GM21423 (cell line): ENCODE results near the gene CYSRT1.

Source experiments
- ATAC-seq: cut with Tn5 transposase; IDR thresholded peaks from one replicate; pipeline ENCODE4 v1.9.1; 2021; ENCODE audit warnings: mild to moderate bottlenecking, moderate library complexity; ENCODE audit not compliant: unreplicated experiment

CYSRT1 gene

DNA sequence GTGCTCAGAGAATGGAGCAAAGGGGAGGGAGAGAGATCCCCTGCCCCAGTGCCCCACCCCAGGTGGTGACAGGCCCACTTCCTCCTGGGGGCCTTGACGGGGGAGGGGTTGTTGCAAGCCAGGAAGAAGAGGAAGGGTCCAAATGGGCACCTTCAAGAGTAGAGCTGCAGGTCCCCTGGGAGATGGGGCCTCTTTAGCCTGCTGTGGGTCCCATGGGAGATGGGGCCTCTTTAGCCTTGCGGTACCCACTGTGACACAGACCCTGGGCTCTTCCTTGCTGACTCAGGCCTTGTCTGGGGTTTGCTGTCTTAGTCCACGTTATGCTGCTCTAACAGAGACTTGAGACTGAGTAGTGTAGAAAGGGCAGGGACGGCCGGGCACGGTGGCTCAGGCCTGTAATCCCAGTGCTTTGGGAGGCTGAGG, 43.0 kb downstream of the CYSRT1 start:
- ATAC-seq: no peak

DNA sequence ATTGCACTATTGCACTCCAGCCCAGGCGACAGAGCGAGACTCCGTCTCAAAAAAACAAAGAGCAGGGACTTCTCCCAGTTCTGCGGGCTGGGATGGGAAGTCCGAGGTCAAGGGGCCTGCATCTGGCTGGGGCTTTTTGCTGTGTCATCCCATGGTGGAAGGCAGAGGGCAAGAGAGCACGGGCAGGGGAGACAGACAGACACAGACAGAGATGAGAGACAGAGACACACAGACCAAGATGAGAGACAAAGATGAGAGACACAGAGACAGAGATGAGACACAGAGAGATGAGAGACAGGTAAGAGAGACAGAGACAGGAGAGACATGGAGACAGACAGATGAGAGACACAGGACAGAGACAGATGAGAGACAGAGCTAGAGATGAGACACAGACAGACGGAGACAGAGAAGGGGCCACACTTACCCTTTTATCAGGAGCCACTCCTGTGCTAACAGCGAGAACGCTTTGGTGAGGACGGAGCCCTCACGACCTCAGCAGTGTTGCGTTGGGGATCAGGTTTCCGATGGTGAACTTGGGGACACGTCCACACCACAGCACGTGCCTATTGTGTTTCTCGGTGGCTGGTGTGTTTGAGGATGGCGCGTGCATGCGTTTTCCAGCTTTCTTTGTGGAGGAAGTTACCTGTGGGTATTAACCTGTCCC, 43.7 kb downstream of the CYSRT1 start:
- ATAC-seq: no peak

DNA sequence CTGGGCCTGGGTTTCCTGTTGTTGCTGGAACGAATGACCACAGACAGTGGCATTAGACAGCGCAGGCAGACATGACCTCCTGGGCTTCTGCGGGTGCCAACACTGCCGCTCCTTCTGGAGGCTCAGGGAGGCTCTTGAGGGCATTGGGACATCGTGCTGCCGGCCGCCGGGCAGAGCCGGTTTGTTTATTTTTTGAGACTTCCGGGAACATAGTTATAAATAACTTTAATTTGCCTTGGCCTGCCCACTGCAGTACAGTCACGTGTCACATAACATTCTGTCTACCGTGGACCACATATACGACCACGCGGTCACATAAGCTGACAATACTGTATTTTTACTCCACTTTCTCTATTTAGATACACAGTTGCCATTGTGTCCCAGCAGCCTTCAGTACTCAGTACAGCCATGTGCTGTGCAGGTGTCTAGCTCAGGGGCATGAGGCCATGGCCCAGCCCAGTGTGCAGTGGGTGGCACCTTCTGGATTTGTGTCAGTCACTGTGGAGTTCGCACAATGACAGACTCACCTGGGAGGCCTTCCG, 44.3 kb downstream of the CYSRT1 start:
- ATAC-seq: no peak

DNA sequence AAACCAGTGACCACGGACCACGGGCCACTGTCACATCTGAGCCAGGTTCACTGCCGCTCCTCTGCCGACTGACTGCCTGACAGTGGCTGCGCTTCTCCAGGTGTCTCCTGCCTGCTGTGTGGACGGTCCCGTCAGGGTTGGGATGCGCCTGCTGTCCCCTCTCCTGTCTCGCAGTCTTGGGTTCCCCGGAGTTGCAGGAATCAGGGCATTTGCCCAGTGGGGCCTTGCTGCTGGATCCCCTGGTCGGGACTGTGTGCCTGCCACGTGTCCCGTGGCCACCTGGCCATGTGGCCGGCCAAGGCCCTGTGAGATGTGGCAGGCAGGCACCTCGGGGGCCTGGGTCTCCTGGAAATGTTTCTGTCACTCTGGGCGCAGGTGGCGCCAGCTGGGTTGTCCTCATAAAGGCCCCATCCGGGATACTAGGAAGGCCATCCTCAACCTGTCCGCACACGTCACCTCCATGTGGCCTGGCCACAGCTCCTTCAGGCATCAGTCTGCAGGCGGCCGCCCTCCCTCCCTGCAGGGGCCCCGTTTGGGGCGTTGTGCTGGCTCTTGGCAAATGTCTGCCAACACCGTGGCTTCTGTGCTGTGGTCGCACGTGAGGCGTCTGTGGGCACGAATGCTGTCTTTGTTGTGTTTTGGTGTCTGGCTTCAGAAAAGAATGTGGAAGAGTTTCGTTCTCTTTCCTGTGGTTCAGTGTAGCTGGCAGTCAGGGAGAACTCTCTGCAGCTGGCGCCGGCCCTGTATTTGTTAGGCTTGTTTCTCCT, 46.1 kb downstream of the CYSRT1 start:
- no peak for ATAC-seq

DNA sequence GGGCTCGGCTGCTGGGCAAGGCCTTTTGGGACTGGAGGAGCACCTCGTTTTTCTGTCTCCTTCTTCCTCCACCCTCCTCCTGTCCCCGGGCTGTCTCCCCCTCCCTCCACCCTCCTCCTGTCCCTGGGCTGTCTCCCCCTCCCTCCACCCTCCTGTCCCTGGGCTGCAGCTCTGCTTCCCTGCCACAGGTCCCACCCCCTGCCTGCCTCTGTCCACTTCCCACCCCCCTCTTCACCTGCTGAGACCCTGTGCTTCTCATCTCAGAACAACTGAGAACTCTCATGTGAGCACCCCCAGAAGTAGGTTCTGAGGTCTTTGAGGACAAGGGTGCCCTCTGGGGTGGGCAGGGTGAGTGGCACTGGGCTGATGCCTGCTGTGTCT, 46.7 kb downstream of the CYSRT1 start:
- ATAC-seq: no peak

DNA sequence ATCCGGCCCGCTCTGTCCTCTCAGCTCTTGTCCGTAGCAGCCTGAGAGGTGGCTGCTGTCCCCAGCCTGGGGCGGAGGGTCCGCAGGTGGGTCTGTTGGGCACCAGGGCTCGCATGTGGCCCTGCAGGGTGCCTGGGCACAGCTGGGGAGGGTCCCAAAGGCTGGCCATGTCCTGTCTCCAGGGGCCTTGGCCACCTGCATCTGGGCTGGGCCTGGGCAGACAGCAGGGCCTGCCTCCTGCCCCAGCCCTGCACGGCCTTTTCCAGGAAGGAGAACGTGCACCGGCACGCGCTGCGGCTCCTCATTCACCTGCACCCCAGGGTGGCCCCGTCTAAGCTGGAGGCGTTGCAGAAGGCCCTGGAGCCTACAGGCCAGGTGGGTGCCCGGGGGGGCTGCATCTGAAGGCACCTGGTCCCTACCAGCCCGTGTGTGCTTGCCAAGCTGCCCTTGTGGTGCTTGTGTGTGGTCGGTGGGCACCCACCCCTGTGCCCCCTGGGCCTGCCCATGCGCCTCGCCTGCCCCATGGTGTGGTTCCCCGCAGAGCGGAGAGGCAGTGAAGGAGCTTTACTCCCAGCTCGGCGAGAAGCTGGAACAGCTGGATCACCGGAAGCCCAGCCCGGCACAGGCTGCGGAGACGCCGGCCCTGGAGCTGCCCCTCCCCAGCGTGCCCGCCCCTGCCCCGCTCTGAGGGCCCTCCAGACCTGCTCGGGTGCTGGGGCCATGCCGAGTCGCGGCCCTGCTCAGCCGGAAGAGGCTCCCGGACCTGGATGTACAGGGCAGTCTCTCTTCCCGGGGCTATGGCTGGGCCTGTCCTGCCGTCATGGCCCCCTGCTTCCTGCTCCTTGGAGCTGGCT, 47.5 kb downstream of the CYSRT1 start:
- ATAC-seq: no peak

DNA sequence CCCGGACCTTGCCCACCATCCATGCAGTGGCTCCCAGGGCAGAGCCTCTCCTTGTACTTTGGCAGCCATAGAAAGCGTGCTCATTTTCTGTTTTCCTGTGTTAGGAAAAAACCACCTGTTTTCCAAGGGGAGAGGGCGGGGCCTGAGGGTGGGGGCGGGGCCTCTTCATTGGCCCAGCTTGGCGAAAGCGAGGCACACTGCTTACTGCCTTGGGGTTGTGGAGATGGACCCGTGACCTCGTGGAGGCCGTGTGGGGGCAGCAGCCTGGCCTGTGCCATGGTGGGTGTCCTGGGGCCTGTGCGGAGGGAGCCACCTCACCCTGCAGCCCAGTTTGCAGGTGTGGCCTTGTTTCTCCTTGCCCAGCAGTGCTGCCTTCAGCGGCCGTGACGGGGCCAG, 48.1 kb downstream of the CYSRT1 start:
- ATAC-seq: no peak

DNA sequence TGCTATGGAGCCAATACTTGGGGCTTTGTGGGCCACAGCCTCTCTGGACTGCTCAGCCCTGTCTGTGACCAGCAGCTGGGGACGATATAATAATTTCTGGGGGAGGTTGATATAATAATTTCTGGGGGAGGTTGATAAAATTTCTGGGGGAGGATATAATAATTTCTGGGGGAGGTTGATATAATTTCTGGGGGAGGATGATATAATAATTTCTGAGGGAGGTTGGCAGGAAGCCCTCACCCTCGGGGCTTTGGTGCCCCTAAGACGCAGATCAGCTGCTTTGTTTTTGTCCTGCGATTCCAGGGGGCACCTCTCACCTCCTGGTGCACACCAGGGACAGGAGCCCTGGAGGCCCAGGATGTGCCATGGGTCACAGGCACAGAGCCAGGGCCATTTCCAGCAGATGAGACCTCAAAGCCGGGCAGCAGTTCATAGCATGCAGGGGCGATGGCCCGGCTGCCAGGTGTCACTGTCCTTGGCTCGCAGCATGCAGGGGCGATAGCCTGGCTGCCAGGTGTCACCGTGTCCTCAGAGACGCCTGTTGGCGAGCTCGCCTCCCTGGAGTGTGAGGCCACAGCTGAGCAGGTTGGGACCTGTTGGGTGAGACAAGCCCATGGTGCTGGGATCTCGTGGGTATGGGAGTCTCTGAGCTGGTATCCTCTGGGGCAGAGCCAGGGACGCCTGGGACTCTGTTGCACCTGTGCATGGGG, 48.8 kb downstream of the CYSRT1 start:
- no peak for ATAC-seq

DNA sequence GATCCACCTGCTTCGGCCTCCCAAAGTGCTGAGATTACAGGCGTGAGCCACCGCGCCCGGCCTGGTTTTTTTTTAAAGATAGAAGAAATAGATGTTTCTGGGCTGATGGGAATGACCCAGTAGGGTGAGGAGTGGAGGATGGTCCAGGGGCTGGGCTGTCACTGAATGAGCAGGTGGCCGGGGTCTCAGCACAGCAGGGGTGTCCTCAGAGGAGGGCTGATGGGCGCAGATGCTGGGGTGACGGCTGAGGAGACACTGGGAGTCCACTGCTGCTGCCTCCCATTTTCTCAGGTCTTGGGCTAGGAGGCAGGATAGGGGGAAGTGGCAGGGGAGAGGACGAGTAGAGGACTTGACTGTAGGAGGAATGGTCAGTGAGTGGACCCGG, 50.2 kb downstream of the CYSRT1 start:
- no peak for ATAC-seq
